Muscle of arm (tissue), 12 donors: Measurements from ENCODE around the gene SLC26A1. TPM values are rescaled to one million over a fixed set of nuclear protein-coding genes. Genes with fewer than 3 reads are reported as not detected.
A peak's percentile ranks its signal among the peaks of the same experiment; 100 is the strongest.
"Not testable (repeated sequence)": the region's sequence is repeated elsewhere in the genome, so short reads cannot be mapped to it uniquely, and the experiment has no call there.

Experiments used
- DNase-seq: peaks from one replicate; pipeline ENCODE4 v3.0.0-alpha.2; 2013
- polyA plus RNA-seq, 12 donors: library from polyadenylated mRNA; unstranded; fragments of 120-200 nt; gene quantifications; one replicate each; pipeline ENCODE4 v1.2.1, GENCODE V29; 2013; ENCODE audit not compliant: insufficient read length in 12 of 12

SLC26A1 gene
- polyA plus RNA-seq, 12 donors = 2.5 to 5.9 (median 3.8) TPM; not detected in 2

DNA sequence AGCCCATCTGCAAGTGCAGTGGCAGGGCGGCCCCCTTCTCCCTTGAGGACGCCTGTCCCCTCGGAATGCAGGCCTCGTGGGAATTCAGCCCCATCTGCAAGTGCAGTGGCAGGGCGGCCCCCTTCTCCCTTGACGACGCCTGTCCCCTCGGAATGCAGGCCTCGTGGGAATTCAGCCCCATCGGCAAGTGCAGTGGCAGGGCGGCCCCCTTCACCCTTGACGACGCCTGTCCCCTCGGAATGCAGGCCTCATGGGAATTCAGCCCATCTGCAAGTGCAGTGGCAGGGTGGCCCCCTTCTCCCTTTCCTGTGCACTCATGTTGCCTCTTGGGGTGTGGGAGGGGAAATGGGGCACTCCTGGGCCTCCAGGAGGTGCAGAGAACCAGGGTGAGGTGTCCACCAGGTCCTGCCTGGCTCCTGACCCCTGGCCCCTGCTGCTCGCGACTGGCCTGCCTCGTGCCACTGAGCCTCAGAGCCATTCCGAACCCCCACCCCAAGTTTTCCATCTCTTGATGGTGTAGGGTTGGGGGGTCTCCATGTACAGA is 6.8 kb upstream of the SLC26A1 start:
- DNase-seq = no peak

DNA sequence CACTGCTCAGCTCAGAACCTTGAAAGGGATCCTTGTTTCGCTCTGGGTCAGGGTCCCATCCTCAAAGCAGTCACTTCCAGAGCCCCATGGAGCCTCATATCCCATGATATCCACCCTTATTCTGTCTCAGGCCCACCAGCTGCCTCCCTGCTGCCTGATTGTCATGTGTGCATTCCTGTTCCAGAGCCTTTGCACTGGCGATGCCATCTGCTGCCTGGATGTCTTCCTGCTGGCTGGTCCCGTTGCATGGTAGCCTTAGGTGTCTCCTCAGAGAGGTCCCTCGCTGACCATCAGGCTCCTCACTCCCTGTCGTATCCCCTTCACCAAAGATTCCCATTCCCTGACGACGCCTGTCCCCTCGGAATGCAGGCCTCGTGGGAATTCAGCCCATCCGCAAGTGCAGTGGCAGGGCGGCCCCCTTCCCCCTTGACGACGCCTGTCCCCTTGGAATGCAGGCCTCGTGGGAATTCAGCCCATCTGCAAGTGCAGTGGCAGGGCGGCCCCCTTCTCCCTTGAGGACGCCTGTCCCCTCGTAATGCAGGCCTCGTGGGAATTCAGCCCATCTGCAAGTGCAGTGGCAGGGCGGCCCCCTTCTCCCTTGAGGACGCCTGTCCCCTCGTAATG is 6.1 kb upstream of the SLC26A1 start:
- not testable (repeated sequence) for DNase-seq

DNA sequence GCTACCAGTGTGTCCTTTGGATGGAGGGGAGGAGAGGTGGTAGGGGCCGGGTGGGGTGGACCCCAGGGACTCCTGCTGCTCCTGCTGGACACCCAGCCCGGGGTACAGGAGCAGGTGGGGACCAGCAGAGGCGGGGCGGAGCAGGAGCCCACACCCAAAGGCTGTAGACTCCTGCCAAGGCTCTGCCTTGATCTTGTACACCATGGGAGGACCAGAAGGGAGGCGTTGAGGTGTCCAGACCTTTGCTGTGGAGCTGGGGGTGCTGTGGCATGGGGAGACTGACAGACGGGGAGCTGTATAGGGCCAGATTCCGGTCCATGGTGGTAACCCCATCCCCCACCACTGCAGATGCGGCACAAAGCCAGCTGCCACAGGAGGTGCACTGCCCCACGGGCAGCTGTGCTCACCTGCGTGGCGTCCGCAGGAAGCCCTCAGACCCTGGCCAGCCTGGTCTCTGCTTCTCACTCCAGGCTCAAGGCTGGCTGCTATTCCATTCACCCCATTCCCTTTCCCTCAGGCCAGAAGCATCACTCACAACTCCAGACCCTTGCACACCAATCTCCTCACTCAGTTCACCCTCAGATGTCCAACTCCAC is 5.0 kb upstream of the SLC26A1 start:
- no peak for DNase-seq

DNA sequence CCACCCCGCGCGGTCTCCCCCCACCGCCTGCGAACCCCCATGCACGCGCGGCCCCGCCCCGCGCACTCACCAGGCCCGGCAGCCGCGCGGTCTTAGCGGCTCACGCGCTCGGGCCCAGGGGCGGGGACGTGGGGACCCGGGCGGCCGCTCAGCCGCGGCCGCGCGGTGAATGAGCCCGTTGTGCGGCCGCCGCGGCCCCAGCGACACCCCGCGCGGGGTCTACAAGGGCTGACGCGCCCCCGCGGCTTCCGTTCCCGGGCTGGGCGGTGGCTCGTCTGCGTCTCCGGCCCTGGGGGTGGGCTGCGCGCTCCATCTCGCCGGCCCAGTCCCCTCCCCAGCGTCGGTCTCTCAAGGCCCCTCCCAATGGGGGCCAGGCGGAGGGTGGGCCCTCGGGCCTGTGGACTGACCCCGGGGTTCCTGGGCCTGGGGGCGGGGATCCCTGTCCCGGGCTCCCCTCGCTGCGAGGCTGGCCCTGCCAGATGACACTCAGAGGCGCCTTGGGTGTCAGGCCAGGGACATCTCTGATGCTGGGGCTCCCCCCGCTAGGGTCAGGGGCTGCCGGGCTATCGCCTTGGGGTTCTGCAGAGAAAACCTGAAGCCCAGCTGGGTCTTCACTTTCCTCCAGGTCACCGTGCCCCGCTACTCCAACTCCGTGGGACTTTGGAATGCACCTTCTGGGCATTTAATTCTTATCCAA is 4.3 kb upstream of the SLC26A1 start:
- DNase-seq = no peak

DNA sequence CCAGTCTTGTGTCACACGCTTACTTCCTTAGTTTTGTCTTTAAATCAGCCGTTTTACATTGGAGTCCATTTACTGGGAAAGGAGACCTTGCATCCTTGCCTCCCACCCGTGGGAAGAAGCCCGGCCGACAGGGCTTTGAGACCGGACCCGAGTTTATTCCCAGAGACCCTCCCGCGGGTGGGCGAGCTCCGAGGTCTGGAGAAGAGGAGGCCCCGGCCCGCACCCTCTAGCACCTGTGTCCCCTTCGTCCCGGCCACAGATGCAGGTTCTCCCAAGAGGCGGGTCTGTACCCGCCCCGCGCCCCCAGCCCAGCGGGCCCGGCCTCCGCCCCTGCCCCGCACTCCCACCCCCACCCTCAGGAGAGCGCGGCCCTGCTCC is 3.8 kb upstream of the SLC26A1 start:
- DNase-seq = no peak

DNA sequence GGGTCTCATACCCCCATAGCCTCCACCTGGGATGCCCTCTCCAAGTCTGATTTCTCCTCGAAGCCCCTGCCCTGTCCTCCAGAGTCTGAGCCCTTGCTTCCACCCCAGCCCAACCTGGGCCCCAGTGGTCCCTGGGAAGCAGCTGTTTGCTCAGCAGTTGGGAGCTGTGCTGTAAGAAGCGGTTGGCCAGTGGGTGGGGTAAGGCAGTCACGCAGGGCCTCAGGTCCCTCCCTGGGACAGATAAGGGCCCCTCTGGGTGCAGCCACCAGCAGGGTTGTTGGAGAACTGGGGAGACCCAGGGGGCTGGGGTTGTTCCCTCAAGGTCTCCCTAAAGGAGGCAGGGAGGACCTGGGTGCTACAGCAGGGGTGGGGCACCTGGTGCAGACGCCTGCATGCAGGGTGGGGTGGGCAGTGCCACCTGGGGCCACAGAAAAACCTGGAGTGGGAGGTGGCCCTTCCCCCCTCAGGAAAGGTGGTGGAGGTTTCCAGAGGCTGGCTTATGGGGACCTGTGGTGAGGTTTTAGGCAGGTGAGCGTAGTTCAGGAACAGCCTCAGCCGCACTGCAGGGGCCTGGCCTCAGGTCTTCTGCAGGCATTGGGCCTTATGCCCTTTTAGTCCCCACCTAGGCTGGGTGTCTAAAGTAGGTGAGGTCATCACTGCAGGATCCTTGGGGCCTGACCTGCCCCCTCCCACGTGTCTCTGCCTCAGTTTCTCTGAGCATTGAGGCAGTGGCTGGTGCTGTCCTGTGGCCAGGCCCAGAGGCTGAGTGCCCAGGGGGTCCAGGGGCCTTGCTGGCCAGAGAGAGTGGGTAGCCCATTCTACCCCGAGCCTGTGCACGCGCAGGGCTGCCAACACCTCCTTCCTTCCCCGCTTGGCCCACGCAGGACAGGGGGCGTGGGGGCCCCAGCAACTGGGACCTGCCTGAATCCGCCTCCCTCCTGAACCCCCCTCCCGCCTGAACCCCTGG is 3.1 kb upstream of the SLC26A1 start:
- DNase-seq = no peak

DNA sequence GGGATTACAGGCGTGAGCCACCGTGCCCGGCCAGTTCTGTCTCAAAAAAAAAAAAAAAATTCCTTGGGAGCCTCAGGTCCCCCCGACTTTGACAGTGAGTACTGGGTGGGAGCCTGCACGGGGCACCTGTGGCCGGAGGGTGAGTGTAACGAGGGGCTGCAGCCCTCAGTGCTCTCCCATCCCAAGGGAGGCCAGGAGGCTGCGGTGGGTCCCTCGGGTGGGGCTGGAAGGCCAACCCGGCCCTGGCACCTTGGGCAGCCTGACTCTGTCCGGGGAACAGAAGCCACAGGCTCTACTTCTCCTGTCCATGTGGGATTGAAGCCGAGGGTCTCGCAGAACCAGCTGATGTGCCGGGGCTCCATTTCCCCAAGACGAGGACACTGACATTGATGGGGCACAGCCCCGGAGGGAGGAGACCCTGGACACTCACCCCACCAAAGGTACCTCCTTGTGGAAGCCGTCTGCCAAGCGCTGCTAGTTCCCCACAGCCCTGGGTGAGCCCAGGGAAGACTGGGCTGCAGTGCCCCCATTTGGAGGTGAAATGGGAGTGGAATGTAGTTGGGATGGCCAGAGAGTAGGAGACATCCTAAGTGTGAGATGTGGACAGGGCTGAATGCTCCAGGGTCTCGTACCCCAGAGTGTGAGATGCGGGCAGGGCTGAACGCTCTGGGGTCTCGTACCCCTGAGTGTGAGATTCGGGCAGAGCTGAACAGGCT is 2.3 kb upstream of the SLC26A1 start:
- DNase-seq = no peak

DNA sequence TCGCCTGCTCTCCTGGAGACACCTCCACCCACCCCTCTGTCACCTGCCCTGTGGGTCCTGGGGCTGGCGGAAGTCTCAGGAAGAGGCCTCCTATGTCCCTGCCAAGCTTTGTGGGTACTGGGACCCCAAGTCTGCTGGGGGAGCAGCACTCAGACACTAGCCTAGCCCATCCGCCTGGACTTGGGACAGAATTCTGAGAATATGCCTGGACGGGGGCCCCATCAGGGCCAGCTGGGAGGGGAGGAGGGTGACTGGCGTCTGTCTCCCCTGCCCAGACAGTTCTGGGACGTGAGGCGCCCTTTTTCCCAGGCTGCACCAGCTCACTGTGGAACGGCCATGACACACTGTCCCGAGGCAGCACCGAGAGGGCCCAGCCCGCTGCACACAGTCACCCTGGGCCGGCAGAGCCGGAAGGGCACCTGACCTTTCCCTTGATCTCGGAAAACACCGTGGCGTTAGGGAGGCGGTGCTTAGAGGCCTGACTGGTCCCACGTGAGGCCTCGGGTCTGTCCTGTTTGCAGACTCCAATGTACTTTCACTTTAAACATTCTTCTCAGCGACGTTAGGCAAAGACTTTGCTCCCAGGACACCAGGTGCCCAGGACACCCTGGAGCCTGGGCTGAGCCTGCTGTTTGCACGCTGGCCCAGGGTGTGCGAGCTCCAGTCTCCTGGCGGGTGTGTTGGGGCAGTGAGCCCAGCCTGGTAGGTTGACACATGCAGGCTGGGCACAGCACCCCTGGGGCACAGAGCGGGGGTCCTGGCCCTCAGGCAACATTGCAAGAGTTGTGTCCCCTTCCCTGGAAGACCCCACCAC is 700 bp downstream of the SLC26A1 start:
- no peak for DNase-seq

DNA sequence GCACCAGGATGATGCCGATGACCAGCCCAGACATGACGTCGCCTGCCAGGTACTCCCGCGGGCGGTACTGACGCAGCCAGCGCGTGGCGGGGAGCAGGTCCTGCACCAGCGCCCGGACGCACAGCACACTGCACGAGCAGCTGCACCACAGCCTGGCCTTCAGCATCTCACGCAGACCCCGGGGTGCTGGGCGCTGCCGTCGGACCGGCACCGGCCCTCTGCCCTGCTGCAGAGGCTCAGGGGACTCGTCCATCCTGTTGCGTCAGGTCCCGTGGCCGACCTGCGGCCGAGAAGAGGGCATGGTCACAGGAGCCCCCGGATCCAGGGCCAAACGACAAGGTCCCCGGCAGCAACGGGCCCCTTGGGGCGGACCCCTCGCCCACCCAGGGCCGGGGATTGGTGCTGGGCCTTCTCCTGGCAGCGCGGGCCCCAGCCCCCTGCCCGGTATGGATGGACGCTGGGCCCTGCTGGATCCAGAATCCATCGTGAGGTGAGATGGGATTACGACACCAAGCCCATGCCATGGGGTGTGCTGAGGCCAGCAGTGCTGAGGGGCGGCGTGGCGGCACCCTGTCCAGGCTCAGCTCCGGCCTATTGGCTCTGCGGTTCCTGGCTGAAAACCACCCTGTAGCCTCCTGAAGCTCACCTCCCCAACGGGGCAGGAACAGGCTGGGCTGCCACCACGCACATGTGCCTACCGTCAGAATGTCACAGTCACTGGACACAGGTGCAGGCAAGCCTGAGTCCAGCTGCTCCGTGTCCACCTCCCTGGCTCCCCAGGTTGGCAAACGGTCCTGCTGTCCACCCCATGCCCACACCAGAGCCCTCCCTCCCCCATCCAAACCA is 1.5 kb downstream of the SLC26A1 start:
- no peak for DNase-seq

DNA sequence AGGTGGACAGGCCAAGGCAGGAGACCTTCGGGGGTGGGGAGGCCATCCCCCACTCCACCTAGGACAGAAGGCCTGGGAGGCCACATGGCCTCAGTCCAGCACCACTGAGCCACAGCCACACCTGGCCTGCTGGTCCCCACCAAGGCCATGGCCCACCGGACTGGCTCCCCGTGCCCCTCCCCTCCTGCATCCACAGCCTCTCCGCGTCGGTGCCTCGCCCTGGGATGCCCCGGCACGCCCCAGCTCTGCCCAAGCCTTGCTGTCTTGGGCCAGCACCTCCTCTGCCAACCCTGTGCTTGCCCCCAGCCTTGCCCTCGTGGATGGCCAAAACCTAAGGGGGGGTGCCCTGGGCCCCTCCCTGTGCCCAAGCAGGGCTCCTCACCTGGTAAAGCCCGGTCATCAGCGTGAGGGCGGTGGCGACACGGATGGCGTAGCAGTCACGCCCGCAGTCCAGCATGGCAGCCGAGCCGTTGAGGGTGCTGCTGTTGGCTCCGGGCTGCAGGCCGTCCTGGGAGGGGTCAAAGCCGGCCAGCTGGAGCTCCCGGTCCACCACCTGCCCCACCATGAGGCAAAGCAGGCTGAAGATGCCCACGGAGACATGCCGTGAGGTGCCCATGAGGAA is 2.3 kb downstream of the SLC26A1 start:
- no peak for DNase-seq

DNA sequence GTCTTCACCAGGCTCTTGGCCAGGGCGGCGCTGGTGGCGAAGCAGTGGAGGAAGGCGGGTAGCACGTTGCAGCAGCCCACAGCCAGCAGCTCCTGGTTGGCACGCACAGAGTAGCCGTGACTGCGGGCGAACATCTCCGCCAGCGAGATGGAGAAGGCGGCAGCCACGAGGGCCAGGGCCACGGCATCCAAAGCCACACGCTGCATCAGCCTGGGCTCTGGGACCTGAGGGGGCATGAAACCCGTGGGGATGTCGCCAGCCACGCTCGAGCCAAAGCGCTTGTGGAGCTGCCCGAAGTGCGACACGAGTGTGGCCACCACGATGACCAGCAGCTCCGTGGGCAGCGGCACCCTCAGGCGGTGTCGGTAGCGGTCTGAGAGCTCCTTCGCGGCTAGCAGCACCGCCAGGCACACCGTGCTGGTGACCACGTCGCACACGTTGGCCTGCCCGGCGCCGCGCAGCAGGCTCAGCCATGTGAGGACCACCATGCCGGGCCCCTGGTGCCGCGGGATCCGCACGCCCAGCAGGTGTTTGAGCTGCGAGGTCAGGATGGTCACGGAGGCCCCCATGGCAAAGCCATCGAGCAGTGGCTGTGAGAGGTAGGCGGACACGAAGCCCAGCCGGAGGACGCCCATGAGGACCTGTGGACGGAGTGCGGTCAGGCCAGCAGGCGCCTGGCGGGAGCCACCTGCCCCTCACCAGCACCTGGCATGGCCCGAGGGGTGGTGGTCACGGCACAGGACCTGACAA is 3.3 kb downstream of the SLC26A1 start:
- no peak for DNase-seq

DNA sequence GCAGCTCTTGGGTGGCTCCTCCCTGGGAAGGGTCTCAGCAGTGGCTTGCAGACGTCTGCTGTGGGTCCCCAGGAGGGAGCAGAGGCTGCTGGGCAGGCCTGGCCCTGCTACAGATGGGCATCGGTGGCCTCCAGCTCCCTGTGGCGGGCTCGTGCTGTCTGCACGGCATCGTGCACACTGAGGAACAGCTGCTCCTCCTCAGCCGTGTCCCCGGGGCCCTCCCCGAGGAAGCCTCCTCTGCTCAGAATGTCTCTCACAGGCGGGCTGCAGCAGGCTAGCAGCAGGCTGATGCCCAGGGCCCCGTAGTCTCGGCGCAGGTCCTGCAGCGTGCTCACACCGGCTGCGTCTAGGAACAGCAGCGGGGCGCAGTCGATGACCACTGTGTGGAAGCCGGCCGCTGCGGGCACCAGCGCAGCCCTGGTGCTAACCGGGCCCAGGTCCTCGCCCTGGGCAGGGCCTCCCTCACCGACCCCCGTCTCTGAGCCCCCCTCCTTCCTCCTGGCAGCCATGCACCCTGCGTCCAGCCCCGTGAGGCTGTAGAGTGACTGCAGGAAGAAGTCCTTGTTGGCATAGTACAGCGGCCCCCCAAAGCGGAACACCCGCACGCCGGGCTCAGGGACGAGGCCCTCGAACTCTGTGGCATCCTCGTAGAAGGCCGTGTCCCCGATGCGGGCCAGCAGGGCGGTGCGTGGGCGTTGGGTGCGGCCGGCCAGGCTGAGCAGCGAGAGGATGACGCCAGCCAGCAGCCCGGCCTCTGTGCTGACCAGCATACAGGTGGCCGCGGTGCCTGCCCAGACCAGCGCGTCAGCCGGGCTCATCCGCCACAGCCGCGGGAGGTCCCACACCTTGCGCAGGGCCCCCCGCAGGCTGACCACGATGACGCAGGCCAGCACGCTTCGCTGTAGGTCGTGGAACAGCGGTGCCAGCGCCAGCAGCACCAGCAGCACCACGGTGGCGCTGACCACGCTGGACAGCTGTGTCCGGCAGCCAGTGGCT is 4.2 kb downstream of the SLC26A1 start:
- DNase-seq = no peak

DNA sequence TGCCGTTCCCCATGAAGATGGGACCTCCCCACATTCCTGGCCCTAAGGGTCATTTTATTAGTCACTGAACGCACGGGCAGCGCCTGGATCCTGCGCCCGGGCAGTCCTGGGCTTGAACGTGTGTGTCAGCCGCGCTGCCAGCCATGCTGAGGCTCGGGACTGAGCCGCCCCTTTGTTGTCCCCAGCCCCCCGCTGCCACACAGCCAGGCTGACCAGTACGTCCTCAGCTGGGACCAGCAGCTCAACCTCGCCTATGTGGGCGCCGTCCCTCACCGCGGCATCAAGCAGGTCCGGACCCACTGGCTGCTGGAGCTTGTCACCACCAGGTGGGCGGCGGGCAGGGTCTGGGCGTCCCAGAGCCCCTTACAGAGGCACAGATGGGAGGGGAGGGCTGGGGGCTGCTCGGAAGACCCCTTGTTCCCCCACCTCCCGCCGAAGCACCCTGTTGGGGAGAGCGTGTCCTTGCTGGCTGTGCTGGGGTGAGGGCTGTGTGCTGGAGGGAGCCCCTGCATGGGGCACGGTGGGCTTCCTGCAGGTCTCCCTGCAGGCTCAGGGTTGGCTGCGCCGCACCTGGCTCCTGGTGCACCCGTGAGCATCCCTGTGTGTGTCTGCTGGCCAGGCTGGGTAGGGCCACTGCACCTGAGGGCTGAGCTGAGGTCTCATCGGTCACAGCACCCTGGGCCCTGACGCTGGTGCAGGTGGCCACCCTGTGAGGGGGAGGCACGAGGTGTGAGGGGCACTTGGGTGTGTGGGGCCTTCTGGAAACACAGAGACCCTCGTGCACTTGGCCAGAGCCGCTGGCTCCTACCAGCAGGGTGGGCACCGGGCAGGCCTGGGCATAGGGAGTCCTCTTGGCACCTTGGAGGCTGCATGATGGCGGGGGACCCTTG is 5.3 kb downstream of the SLC26A1 start:
- DNase-seq = no peak

DNA sequence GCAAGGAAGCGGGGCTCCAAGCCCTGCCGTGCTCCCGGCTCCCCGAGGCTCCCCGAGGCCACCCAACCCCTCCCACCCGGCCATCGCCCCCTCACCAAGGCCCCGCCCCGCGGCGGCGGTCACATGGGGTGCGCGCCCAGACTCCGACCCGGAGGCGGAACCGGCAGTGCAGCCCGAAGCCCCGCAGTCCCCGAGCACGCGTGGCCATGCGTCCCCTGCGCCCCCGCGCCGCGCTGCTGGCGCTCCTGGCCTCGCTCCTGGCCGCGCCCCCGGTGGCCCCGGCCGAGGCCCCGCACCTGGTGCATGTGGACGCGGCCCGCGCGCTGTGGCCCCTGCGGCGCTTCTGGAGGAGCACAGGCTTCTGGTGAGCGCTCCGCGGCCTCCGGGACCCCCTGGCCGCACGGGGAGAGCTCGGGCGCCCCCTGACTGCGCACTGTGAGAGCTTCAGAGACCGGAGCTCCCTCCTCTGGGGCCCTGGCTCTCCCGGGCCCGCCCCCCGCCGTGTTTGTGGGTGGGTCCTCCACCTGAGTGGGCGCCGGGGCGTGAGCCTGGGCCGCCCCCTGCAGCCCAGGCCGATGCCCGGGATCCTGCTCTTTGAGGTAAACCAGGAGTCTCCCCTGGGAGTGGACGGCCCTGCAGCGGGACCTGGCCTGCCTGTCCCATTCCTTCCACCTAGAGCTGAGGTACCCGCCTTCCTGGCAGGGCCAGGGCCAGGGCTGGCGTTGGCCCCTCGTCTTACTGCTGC is 6.2 kb downstream of the SLC26A1 start, which contains the start of gene IDUA:
IDUA (plus strand) TSS at position 166 of the 745 bp plus-strand sequence; CDS start at position 207, 41 bp downstream.
- DNase-seq = peak; percentile 76

DNA sequence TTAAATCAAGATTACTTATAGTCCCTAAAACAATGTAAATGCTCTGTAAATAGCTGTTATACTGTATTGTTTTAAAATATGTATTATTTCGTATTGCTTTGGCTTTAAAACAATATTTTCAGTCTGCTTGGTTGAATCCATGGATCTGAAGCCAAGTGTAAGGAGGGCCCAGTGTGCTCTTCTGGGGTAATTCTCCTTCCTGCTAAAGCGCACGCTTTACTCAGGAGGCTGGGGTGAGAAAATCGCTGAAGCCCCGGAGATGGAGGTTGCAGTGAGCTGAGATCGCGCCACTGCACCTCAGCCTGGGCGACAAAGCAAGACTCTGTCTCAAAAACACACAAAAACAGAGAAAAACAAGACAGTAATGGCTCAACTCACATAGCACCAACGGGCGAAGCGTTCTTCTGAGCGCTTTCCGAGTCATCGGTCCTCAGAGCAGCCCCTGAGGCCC is 6.8 kb downstream of the SLC26A1 start:
- no peak for DNase-seq
